Mucosa of stomach (tissue), 1 donor: ENCODE measurements around the gene ALPI.

Experiments
- H3K27me3 ChIP-seq: one replicate; pipeline ENCODE4 v1.7.0; 2013; ENCODE audit warnings: mild to moderate bottlenecking, low read length; ENCODE audit not compliant: control insufficient read depth, insufficient read depth
- H3K36me3 ChIP-seq: one replicate; pipeline ENCODE4 v1.7.0; 2013; ENCODE audit warnings: low read length; ENCODE audit not compliant: control insufficient read depth, insufficient read depth
- H3K4me1 ChIP-seq: one replicate; pipeline ENCODE4 v1.7.0; 2013; ENCODE audit warnings: mild to moderate bottlenecking, low read length; ENCODE audit not compliant: control insufficient read depth, insufficient read depth
- H3K4me3 ChIP-seq: one replicate; pipeline ENCODE4 v1.7.0; 2013; ENCODE audit warnings: low read length
- H3K9ac ChIP-seq: one replicate; pipeline ENCODE4 v1.7.0; 2013; ENCODE audit warnings: mild to moderate bottlenecking, low read length, moderate library complexity
- H3K9me3 ChIP-seq: one replicate; pipeline ENCODE4 v1.7.0; 2013; ENCODE audit warnings: mild to moderate bottlenecking, low read length, moderate library complexity; ENCODE audit not compliant: control insufficient read depth
- donor health status: Pancreatic carcinoma.

Gene ALPI

DNA sequence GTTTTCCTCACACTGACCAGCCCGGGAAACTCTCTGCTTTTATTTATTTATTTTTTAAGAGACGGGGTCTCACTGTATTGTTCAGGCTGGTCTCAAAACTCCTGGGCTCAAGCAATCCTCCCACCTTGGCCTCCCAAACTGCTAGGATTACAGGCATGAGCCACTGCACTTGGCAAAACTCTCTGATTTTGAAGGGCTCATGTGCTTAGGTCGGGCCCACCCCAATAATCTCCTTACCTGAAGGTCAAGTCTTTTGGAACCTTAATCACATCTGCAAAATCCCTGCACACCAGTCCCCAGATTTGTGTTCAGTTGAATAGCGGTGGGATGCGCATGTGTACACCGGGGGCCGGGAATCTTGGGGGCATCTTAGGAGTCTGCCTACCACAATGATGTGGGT, 39.3 kb downstream of the ALPI start:
- no peak overlapping the region for H3K4me3 ChIP-seq
- no peaks in the 10 kb centered on the region for H3K9me3 ChIP-seq
- no peaks in the 10 kb centered on the region for H3K36me3 ChIP-seq
- H3K27me3 ChIP-seq: peaks cover 7% of the 10 kb centered on the region
- no peaks in the 10 kb centered on the region for H3K4me1 ChIP-seq
- H3K9ac ChIP-seq: no peak overlapping the region

DNA sequence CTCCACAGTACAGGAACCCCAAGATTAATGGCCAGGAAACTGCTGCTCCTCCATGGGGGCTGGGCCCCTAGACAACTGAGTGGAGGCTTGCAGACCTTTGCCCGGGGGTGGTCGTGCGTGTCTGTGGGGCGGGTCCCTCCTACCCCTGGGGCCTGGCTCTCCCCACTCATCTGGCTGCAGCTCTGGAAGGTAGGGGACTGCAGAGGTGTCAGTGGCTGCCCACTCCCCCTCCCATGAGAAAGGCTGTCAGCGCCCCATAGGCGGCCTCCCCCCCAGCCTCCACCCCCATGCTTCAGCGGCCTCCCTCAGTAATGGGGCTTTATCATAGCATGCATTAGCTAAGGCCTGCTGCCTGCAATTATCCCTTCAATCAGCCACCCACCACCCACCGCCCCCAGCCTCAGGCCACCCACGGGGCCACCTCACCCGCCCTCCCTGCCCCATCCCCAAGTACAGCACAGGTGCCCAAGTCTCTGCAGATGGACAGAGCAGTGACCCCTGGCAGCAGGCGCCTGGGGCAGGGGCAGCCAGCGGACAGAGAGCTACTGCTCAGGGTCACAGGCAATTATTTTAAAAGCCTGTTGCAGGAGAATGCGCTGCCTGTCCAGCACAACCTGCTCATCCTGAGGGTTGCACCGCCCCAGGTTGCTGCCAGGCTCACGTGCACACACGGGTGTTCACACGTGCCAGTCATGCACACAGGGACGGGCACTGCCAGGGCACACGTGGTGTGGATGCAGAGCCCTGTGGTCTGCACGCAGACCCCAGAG, 40.7 kb downstream of the ALPI start:
- Histone ChIP-seq H3K4me3 (no peak overlapping the region), H3K9ac (no peak overlapping the region), H3K27me3 (peaks cover 7% of the 10 kb centered on the region), H3K9me3 (no peaks in the 10 kb centered on the region), H3K36me3 (no peaks in the 10 kb centered on the region), H3K4me1 (no peaks in the 10 kb centered on the region)

DNA sequence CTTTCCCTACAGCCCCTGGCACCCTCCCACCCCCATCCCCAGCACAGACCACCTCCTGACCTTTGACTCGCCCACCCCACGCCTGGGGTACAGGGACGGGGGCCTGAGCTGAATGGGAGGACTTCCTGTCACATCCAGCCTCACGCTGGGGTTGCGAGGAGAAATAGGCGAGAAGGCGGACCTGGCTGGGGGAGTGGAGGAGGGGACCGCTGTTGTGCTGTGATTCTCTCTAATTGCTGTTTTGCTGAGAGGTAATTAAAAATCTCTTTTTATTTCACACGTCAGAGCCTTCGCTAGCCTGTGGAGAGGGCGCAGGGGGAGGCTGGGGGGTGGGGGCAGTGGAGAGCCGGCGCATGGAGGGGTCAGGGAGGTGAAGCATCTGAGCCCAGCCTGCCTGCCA, 41.4 kb downstream of the ALPI start:
- H3K36me3 ChIP-seq: no peaks in the 10 kb centered on the region
- H3K9me3 ChIP-seq: no peaks in the 10 kb centered on the region
- no peak overlapping the region for H3K9ac ChIP-seq
- no peak overlapping the region for H3K4me3 ChIP-seq
- peaks cover 10% of the 10 kb centered on the region for H3K27me3 ChIP-seq
- no peaks in the 10 kb centered on the region for H3K4me1 ChIP-seq

DNA sequence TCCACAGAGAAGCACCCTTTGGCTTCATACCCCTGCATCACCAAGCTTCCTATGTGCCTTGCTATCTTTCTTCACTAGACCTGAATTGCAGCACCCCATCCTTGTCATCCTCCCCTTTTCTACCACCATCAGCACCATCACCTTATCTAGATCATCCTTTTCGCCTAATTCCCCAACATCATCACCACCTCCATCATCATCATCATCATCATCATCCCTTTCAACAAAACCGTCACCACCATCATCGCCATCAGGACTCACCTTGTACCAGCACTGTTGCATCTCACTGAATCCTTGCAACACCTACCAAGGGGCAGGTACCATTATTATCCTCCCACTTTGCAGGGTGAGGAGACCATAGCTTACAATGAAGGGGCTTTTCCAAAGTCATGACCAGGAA, 42.5 kb downstream of the ALPI start:
- no peak overlapping the region for H3K9ac ChIP-seq
- H3K27me3 ChIP-seq: peaks cover 16% of the 10 kb centered on the region
- peaks cover 4% of the 10 kb centered on the region for H3K4me1 ChIP-seq
- no peaks in the 10 kb centered on the region for H3K9me3 ChIP-seq
- no peak overlapping the region for H3K4me3 ChIP-seq
- H3K36me3 ChIP-seq: no peaks in the 10 kb centered on the region

DNA sequence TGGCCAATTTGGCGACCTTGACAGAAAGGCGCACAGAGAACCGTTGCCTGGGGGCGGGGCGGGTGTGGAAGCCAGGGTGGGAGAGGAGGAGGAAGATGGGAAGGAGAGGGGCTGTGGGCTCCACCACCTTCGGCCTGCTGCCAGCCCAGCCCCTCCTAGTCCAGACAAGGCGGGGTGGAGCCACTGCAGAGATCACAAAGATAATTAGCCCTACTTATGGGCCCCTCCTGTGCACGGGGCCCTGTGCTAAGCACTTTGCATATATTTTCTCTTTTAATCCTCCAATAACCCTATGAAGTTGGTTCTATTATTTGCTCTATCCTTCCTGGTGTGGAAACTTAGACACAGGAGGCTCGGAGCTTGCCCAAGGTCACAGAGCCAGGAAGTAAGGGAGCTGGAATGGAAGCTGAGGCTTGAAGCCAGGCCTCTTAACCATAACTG, 45.4 kb downstream of the ALPI start:
- peaks cover 34% of the 10 kb centered on the region for H3K27me3 ChIP-seq
- no peak overlapping the region for H3K4me3 ChIP-seq
- H3K9me3 ChIP-seq: no peaks in the 10 kb centered on the region
- peaks cover 6% of the 10 kb centered on the region for H3K4me1 ChIP-seq
- no peaks in the 10 kb centered on the region for H3K36me3 ChIP-seq
- no peak overlapping the region for H3K9ac ChIP-seq

DNA sequence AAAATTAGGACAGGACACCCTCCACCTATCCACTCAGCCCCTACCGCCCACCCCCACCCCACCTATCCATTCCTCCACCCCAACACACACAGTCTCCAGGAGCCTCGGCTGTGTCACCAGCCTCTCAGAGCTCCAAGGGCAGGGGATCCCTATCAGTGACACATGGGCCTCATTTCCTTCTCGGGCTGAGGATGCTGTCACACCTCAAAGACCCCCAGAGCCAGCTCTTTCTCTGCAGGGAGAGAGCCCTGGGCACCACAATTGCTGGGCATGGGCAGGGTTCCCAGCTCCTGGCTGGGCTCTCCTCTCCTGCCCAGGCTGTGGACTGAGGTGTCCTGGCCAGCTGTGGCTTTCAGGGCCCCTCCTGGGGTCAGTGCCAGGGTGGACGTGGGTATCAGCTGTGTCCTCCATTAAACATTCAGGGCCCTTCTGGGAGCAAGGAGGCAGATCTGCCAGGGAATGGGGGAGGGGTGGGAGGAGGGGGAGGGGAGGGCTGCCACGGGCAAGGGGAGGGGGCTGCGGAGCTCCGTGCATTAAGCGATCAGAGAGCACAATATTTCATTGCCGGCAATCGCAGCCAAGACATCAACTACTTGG, 45.9 kb downstream of the ALPI start:
- no peak overlapping the region for H3K4me3 ChIP-seq
- H3K4me1 ChIP-seq: peaks cover 6% of the 10 kb centered on the region
- no peak overlapping the region for H3K9ac ChIP-seq
- no peaks in the 10 kb centered on the region for H3K9me3 ChIP-seq
- peaks cover 34% of the 10 kb centered on the region for H3K27me3 ChIP-seq
- no peaks in the 10 kb centered on the region for H3K36me3 ChIP-seq

DNA sequence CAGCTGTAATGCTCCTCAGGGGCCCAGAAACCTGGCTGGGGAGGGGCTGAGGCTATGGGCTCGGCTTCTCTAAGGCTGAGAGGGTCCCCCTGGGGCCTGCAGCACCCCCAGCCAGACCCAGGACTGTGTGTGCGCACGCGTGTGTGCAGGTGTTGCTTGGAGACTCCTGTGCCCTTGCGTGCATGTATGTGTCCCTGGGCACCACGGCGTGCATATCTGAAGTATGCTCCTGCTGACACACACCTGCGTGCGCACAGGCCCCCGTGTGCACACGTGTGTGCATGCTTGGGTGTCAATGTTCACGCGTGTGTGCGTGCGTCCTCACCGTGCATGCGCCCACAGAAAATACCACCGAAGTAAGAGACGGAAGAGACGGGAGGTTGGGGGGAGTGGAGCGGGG, 46.6 kb downstream of the ALPI start:
- Histone ChIP-seq H3K27me3 (peaks cover 34% of the 10 kb centered on the region), H3K36me3 (no peaks in the 10 kb centered on the region), H3K4me1 (peaks cover 6% of the 10 kb centered on the region), H3K4me3 (no peak overlapping the region), H3K9me3 (no peaks in the 10 kb centered on the region), H3K9ac (no peak overlapping the region)

DNA sequence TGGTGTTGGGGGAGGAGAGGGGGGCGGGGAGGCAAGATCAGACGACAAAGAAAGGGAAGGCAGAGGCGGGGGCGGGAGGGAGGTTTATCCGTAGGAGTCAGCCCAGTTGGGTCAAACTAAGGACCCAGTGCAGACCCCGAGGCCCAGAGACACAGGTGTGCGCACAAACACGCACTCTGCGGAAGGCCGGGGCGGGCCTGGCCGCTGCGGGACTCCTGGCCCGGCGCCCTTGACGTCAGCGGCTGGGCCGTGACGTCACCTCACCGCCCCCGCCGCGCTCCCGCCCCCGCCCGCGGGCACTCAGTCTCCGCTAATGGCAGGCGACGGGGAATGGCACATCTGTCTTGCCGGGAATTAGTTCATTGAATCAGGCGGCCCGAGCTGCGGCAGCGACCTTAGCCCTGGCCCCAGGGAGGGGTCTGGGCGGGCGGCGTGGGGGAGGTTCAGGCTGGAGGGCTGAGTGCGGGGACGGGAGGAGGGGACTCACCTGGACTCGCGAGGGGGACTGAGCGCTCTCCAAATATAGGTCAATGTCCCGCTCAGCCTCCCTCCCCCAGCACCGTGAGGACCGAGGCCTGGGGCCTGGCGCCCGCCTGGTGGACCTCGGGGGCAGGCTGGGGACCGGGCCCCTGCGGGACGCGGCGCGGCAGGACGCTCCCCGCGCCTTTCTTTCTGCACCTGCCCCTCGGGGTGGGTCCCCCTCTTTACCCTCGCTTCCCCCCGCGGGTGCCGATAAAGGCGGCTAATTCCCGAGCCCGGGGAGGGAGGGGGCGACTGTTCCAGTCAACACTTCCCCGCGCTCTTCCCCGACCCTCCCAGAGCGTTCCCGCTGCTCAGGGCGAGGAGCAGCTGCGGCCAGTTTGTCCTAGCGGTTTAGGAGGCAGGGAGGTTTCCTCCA, 47.2 kb downstream of the ALPI start:
- Histone ChIP-seq H3K9ac (no peak overlapping the region), H3K4me1 (peaks cover 6% of the 10 kb centered on the region), H3K36me3 (no peaks in the 10 kb centered on the region), H3K4me3 (no peak overlapping the region), H3K27me3 (peaks cover 34% of the 10 kb centered on the region), H3K9me3 (no peaks in the 10 kb centered on the region)

DNA sequence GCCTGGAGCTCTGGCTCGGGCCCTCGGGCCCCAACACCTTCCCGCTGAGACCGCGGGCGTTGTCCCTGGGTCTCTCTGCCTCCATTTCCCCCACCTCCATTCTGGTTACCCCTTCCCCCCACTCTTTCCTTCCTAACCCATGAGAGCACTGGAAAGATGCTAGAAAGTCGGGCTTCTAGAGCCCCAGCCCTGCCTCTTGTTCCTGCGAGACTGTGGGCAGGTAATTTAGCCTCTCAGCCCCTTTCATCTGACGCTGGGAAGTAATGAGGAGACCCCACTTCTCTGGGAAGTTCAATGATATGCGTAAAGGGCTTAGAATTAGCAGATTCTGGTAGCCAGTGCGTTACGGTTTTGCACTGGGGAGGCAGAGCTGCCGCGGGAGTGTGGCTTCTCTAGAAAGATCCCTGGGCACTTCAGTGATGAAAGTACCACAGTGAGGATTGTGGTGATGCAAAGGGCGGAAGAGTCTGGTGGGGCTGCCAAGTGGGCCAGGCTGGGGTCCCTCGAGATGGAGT, 47.9 kb downstream of the ALPI start:
- peaks cover 34% of the 10 kb centered on the region for H3K27me3 ChIP-seq

DNA sequence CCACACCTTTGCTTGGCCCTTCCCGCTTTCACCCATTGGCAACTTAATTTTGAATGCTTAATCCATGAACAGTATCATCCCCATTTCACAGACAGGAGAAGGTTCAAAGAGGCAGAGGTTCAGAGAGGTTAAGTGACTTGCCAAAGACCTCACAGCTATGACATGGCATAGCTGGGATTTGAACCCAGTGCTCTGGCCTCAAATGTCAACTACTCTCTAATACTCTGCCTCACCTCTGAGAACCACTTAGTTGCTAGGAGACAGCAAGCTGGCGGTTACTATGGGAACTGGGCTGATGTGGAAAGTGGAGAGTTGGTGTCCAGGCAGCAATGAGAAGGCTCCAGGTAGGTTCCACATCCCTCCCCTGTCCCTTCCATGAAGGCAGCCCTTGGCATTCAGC, 48.5 kb downstream of the ALPI start:
- no peak overlapping the region for H3K9ac ChIP-seq
- H3K9me3 ChIP-seq: no peaks in the 10 kb centered on the region
- peaks cover 34% of the 10 kb centered on the region for H3K27me3 ChIP-seq
- no peaks in the 10 kb centered on the region for H3K36me3 ChIP-seq
- H3K4me1 ChIP-seq: peaks cover 6% of the 10 kb centered on the region
- no peak overlapping the region for H3K4me3 ChIP-seq

More for the DNA sequence above, 47.9 kb downstream of the ALPI start:
- no peaks in the 10 kb centered on the region for H3K9me3 ChIP-seq
- no peaks in the 10 kb centered on the region for H3K36me3 ChIP-seq
- H3K4me3 ChIP-seq: no peak overlapping the region
- H3K9ac ChIP-seq: no peak overlapping the region
- peaks cover 6% of the 10 kb centered on the region for H3K4me1 ChIP-seq

DNA sequence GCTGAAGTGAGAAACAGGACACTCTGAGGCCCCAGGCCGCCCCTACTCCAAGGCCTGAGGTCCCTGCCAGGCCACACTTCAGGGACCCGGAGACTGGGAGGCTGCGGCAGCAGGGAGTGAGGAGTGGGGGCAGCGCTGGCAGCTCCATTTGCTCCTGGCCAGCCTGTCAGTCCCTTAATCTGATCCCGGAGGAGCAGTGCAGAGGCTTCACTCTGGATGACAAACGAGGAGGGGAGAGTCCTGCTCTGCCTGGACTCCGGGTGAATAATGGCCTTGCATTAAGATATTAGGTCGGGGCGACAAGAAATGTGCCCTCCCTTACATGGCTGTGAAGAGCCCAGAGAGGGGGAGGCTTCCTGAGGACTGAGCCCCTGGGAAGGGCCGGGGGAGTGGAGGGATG, 49.9 kb downstream of the ALPI start:
- H3K4me3 ChIP-seq: no peak overlapping the region
- no peak overlapping the region for H3K9ac ChIP-seq
- H3K27me3 ChIP-seq: peaks cover 30% of the 10 kb centered on the region
- H3K9me3 ChIP-seq: no peaks in the 10 kb centered on the region
- peaks cover 6% of the 10 kb centered on the region for H3K4me1 ChIP-seq
- H3K36me3 ChIP-seq: no peaks in the 10 kb centered on the region

DNA sequence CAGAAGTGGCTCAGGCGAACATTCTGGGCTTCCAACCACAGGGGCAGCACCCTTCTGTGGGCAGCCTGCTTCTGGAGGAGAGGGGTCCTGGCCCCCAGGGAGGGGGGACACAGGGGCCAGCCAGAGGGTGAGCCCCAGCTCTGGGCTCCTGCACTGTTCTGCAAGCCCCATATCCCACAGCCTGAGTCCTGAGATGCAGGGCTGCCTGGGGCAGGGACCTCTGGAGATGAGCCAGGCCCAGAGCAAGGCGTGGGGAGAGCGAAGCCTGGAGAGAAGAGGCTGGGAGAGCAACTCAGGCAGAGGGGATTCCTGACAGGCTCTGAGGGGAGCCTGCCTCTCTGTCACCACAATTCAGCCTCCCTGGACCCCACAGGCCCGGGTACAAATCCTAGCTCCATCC, 50.8 kb downstream of the ALPI start:
- Histone ChIP-seq H3K4me1 (peaks cover 6% of the 10 kb centered on the region), H3K9ac (no peak overlapping the region), H3K4me3 (no peak overlapping the region), H3K27me3 (peaks cover 37% of the 10 kb centered on the region), H3K9me3 (no peaks in the 10 kb centered on the region), H3K36me3 (no peaks in the 10 kb centered on the region)
